ENCODE results near the gene ISCA1.
A peak's percentile ranks its signal among the peaks of the same experiment; 100 is the strongest.
"Not testable (repeated sequence)": the region's sequence is repeated elsewhere in the genome, so short reads cannot be mapped to it uniquely, and the experiment has no call there.

Gene ISCA1

DNA sequence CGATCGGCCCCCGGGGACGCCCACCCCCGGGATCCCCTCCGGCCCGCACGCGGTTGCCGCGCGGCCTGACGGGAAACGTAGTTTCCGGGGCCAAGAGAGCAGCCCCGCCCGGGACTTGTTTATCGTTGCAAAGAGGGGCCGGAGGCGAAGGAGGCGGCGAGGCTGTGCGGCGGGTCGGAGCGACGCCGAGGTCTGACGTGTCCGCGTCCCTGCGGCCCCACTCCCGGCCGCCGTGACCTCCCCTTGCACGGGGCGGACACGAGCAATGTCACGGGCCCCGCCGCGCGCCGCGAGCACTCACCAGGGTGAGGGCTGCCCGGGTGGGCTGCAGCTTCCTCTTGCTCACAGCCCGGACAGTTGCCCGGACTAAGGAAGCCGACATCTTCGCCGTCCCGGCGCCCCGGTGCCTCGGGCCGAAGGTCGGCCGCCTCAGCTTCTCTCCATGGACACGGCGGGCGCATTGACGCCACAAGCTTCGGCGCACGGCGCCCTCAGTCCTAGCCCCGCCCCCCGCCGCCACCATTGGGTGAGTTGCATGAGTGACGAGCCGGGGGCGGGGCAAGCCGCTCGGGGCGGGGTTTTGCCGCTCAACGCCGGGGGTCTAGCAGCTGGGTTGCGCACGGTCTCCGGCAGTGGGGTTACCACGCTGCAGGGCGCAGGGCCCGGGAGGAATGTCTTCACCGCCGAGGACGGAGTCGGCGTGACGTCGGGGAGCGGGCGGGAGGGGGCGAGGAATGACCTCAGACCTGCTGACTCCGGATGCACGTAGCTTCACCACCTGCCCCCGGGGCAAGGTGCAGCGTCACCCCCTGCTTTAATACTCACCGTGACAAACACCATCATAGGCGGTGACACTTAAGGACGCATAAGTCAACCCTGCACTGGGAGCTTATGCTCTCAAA, at the start of gene ISCA1:
ISCA1 (minus strand) TSS at position 462 of the 902 bp plus-strand sequence; CDS start at position 382, 80 bp downstream.
- DNase-seq (ENCODE audit: low read depth) = peak; percentile 99

- no peak for DNase-seq (ENCODE audit: low read depth)
These were observed 47.8 kb upstream of the ISCA1 start for GRCh38 chr9:86330186-86330585.

DNA sequence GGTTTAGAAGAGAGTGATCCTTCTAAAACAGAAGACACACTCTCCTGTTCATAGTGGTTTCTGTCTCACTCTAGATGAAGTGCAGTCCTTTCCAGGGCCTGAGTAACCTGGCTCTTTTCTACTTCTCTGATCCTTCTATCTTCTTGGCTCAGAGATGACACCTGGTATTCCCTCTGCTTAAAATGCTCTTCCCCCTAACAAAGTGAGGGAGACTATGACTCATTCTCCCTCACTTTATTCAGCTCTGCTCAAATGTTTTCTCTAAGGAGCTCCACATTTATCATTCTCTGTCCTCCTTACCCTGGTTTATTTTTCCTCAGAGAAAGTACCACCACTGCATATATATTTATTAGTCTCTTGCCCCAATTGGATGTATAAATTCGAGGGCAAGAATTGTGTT, 47.3 kb upstream of the ISCA1 start:
- no peak for DNase-seq (ENCODE audit: low read depth)

DNA sequence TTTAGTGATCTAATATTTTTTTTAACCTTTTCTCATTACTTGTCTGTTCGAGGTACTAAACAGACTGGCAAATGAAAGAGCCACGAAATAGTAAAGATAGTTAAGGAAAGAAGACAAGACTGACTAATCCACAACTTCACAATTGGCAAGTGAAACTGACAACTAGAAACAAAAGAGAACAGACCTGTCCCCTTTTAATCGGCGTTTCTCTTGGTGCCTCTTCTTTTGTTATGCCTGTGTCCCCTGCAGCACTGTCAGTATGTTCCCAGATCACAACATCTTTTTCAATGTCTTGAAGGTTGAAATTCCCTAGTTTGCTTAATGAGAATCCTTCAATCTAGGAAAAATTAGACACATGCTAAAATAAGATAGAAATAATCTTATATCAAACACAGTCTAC, 45.8 kb upstream of the ISCA1 start:
- DNase-seq (ENCODE audit: low read depth) = no peak

DNA sequence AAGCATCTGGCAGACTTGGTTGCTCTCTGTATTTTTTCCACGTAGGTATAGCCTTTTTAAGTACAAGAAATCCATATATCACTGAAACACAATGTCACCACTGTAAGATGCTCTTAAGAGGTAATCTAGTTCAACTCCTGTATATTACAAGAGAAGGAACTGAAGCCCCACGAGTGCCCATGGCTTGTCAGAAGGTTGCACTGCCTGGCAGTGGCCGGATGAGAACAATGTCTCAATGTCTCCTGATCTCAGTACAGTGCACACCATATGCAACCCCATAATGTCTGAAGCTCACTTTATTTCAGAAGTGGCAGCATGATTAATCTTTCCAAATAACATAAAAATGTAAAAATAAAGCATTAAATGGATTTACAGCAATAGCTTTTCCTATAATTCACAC, 44.2 kb upstream of the ISCA1 start:
- no peak for DNase-seq (ENCODE audit: low read depth)

DNA sequence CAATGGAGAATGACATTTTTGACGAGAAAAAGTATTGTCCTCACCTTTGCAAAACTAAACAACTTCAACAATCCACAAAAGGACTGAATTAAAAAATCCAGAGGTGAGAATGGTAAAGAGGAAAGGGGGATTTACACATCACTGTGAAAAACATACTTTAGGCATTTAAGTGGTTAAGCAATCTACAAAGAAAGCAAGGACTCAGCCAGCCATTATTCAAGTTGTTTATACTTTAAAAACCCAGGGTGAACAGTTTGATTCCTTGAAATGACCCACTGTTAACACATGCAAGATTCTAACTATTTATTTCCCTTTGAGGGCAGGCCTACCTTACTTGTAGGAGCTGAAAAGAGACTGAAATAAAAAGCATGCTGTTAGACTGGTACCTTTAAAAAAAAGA, 42.6 kb upstream of the ISCA1 start:
- DNase-seq (ENCODE audit: low read depth) = no peak

DNA sequence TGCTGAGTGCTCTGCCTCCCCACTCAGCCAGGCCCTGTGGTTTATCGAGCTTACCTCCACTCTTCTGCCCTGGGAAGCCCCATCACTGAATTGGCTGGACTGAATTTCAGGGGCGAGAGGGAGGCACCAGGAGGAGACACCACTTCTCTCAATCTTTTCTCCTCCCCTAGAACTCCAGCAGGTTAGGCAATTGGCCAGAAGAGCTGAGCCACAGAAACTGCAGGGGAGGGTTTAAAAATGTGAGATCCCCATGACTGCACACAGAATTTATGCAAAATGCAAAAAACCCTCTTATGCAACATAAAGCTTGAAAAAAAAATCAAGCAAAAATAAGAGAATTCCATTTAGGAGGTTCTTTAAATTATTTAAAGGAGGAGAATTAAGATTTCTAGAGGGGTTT, 42.0 kb upstream of the ISCA1 start:
- no peak for DNase-seq (ENCODE audit: low read depth)

- DNase-seq (ENCODE audit: low read depth) = no peak
These were observed 40.8 kb upstream of the ISCA1 start for GRCh38 chr9:86322973-86323644.

- DNase-seq (ENCODE audit: low read depth) = no peak
These were observed 39.0 kb upstream of the ISCA1 start for GRCh38 chr9:86321373-86321772.

- no peak for DNase-seq (ENCODE audit: low read depth)
These were observed 35.8 kb upstream of the ISCA1 start for GRCh38 chr9:86318187-86318586.

GRCh38 chr9:86315078-86315477, 32.7 kb upstream of the ISCA1 start:
- no peak for DNase-seq (ENCODE audit: low read depth)

DNA sequence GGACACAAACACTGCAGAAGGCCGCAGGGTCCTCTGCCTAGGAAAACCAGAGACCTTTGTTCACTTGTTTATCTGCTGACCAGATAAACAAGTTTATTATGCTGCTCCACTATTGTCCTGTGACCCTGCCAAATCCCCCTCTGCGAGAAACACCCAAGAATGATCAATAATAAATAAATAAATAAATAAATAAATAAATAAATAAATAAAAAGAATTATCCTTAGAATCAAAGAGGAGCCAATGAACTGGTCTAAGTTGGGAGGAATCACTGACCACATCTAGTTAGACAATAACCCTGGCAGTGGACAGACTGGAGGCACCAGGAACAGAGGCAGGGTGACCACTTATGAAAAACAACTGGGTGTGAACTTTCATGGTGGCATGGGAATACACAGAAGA, 30.6 kb upstream of the ISCA1 start:
- not testable (repeated sequence) for DNase-seq (ENCODE audit: low read depth)

DNA sequence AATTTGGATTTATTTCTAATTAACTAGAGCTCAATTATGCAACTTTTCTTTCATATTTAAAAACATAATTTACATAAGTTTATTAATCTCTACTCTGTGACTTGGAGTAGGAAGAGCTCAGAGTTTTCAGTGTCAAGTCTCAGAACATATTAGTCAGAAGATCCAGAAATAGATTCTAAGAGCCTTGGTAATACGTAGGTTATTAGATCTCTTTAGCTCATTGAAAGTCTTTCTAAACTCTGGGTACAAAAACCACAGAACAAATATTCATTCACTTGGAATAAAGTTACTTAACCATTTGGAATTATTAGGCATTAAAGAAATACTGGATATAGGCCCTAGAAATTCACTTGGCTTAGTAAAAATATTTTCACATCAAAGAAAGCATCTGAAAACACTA, 26.3 kb upstream of the ISCA1 start:
- DNase-seq (ENCODE audit: low read depth) = no peak

- no peak for DNase-seq (ENCODE audit: low read depth)
These were observed 21.9 kb upstream of the ISCA1 start for GRCh38 chr9:86304236-86304730.

DNA sequence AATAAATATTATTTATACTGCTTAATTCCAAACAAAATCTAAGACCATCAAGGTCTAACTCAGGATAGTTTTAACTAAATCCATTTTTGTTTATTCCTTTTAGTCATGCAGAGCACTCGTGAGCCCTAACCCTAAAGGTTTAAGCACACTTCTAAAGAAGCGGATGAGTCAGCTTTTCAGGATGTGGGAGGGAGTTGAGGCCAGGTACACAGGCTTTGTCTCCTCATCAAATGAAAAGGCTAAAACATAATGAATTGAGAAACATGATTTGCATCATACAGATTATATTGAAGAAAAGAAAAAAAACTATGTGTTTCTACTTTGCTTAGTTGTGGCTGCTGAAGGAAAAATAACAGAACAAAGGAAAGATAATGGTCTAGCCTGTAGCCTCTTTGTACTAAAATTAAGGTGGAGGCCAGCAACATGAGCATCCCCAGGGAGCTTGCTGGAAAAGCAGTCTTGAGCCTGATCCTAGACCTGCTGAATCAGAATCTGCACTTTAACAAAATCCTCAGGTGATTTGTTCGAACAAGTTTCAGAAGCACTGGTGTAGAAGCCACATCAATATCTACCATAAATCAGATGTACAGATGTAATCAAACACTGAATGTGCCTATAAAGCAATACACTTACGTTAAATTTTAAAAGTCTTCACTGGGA, 21.1 kb upstream of the ISCA1 start:
- peak; percentile 13 for DNase-seq (ENCODE audit: low read depth)

DNA sequence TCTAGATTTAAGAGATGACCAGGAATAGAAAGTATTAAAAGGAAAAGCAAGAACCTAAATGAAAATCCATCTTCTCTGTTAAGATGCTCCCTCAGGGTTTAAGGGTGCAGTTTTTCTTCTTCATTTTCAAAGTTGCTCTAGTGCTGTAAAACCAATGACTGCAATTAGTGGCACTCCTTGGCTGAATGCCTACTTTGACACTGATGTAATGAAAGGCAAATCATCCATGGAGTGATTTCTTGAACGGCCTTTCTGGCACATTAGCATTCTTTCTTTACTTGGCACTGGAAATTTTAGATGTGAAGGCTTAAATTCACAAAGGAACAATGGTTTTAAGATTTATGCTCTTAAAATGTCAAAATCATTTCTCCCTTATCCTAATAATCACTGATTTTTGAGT, 19.3 kb upstream of the ISCA1 start:
- no peak for DNase-seq (ENCODE audit: low read depth)

GRCh38 chr9:86300701-86301100, 18.4 kb upstream of the ISCA1 start:
- no peak for DNase-seq (ENCODE audit: low read depth)

GRCh38 chr9:86298873-86299272, 16.5 kb upstream of the ISCA1 start:
- no peak for DNase-seq (ENCODE audit: low read depth)

DNA sequence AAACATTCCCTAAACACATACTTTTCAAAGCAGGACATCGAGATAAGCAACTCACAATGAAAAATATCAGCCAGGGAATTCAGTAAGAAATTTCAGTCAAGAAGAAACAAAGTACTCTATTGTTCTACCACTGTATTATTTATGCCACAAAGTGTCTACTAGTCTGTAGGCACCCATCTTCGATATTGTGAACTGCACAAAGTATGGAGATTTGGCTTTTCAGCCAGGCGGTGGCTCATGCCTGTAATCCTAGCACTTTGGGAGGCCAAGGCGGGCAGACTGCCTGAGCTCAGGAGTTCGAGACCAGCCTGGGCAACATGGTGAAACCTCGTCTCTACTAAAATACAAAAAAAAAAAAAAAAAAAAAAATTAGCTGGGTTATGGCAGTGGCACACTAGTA, 8.0 kb upstream of the ISCA1 start:
- DNase-seq (ENCODE audit: low read depth) = not testable (repeated sequence)

GRCh38 chr9:86288499-86289198, 6.3 kb upstream of the ISCA1 start:
- DNase-seq (ENCODE audit: low read depth) = no peak

DNA sequence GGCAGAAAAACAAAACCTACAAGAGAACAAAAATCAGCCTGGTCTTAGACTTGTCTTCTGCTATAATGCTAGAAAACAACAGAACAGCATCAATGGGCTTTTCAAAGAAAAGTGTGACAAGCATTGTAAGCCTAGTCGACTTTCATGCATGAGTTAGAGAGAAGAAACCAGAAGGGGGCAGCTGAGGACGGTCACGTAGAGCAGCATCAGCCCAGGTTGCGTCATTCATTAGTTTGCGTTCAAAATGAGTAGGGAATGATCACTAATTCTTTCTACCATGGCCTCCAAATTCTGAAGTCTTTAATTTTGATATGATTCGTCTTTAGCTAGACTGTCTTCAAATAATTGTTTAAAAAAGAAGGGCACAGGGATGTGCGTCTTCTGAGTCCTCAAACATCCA, 4.7 kb upstream of the ISCA1 start:
- DNase-seq (ENCODE audit: low read depth) = no peak

DNA sequence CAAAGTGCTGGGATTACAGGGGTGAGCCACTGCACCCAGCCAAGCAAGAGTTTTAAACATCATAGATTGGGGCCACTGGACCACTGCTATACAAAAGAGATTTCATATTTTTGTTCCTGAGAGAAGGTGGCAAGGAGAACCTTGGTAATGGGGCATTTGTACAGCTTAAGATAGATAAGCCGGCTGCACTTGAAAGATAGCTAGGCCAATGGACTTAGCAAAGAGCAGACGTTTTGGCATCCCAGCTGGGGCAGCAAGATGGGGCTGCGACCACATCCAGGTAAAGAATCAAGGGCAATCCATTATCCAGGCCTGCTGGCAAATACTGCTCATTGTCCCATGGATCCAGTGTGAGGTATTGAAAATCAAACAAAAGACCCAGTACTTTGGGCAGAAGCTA, 3.9 kb upstream of the ISCA1 start:
- DNase-seq (ENCODE audit: low read depth) = no peak
